Mesodermal cell (in vitro differentiated cells): ENCODE data around the gene PRR33.

Experiments used
- H3K27ac ChIP-seq: 2 replicates; pipeline ENCODE4 v1.7.0; 2013; ENCODE audit warnings: mild to moderate bottlenecking, low read depth, low read length, moderate library complexity; ENCODE audit not compliant: severe bottlenecking
- H3K36me3 ChIP-seq: 2 replicates; pipeline ENCODE4 v1.7.1; 2013; ENCODE audit warnings: mild to moderate bottlenecking, low read length, moderate library complexity; ENCODE audit not compliant: control insufficient read depth, insufficient read depth
- H3K4me1 ChIP-seq: one replicate; pipeline ENCODE4 v1.7.1; 2013; ENCODE audit warnings: mild to moderate bottlenecking, low read length; ENCODE audit not compliant: insufficient read depth, control insufficient read depth, poor library complexity, severe bottlenecking
- H3K4me3 ChIP-seq: 2 replicates; pipeline ENCODE4 v1.7.0; 2013; ENCODE audit warnings: low read length, control low read depth, mild to moderate bottlenecking; ENCODE audit not compliant: insufficient read depth, poor library complexity, severe bottlenecking; ENCODE audit errors: extremely low read depth
- H3K9me3 ChIP-seq: 2 replicates; pipeline ENCODE4 v1.7.1; 2013; ENCODE audit warnings: mild to moderate bottlenecking, low read length, moderate library complexity; ENCODE audit not compliant: control insufficient read depth
- WGBS, 2 experiments: methylation state at CpG; one replicate each; pipeline ENCODE4 v1.1.5; 2013; ENCODE audit warnings: missing lambda C conversion rate in 2 of 2; ENCODE audit not compliant: insufficient coverage in 2 of 2; 5-methylcytosine and 5-hydroxymethylcytosine counted together

PRR33 gene

DNA sequence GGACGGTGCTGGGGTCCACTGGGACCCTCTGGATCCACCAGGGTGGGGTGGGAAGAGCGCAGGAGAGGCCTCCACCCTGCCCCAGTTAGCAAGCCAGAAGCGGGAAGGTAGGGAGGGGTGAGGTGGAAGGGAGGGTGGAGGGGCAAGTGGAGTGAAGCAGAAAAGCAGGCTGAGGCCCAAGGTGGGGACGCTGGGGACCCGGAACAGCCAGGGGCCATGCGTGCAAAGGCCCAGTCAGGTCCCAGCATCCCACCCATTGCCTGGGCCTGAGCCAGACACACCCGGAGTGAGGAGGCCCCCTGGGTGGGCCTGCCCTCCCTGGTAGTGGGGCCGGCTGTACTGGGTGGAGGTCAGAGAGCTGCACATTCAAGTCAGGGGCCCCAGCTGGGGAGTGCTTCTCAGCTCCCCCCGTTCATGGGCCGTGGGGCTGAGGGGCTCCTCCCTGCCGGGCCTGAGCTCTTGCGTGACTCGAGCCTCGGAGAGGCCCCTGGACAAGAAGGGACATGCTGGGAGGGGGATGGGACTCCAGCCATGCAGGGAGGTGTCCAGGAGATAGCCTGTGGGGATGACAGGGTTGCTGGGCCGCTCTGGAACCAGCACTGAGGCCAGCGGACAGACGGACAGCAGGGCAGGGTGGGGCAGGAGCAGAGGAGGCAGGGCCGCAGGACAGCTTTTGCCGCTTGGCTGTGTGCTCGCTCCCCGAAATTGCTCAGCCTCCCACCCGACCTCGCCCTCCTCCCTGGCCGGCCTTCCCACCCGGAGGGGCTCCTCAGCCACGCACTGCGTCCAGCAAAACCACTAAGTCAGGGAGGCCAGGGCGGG, 35.5 kb upstream of the PRR33 start:
- H3K4me3 ChIP-seq: no peak overlapping the region
- WGBS, 2 experiments: 87 to 89% methylated on average over 24 to 26 of the region's 28 CpGs
- H3K4me1 ChIP-seq: peaks cover 19% of the 10 kb centered on the region
- H3K36me3 ChIP-seq: no peaks in the 10 kb centered on the region
- no peaks in the 10 kb centered on the region for H3K9me3 ChIP-seq
- no peak overlapping the region for H3K27ac ChIP-seq

DNA sequence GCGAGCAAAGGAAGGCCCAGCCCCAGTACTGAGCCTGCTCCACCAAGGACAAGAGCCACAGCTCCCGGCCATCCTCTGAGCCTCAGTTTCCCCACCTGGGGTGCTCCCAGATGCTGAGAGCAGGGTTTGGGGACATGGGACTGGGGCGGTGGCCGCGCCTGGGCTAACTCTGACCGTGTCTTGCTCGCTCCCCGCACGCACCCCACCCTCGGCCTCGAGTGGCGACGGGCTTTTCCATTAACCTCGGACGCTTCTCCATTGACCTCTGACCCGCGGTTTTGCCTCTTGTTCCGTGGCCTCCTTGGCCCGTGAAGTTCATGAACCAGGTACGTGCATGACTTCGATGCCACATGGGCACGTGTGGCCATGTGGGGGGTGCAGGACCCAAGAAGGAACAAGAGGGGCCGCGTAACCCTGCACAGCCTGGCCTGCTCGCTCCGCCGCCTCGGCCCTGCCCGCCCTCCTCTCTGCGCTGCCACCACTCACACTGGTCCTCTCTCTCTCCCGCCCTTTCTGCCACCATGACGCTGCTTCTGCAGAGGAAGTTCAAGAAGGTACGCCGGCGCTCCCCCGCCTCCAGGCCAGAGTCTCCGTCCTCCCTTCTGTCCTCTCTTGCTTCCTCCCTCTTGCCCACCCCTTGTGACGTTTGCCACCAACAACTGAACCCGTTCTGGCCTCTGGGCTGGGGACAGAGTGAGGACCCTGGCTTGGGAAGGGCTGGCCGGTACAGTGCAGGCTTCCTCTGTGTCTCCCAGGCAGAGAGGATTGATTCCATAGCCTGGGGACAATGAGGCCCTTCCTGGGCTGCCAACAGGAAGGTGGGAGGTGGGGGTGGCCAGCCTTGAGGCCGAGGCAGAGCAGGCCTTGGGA, 34.7 kb upstream of the PRR33 start:
- WGBS, 2 experiments: 96% methylated on average over 35 to 37 of the region's 41 CpGs
- Histone ChIP-seq H3K4me1 (peaks cover 21% of the 10 kb centered on the region), H3K27ac (no peak overlapping the region), H3K9me3 (no peaks in the 10 kb centered on the region), H3K4me3 (no peak overlapping the region), H3K36me3 (no peaks in the 10 kb centered on the region)

DNA sequence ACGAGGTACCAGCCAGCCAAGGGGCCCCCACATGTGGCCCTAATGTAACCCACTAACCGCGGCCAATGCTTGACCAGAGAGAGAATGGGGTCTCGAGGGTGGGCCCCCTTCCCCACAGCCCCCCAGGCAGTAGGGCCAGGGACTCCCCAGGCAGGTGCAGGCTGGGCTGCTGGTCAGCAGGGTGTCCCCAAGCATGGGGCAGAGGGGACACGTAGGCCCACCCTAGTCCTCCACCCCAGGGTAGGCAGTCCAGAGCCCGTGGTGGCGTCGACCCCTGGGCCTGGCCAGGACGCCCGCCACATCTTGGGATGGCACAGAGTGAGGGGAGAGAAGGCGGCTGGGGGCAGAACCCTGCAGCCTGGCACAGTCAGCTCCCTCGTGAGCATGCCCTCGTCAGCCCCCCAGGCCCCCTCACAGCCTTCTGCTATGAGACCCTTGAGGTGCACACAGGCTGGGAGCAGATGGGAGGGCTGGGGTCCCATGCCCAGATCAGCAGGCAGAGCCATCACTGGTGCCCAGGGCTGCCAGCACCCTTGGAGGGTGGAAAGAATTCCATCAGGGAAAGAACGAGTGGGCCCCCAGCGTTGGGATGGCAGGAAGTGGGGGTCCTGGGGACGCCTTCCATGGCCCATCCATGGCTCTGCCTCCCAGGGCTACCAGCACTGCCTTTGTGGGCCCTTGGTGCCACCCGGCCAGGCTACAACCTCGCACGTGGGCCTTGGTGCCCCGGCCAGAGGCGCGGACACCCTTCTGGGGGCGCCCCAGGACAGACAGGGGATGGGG, 33.9 kb upstream of the PRR33 start:
- no peaks in the 10 kb centered on the region for H3K9me3 ChIP-seq
- 94 to 97% methylated on average over 10 to 21 of the region's 23 CpGs for WGBS, 2 experiments
- no peak overlapping the region for H3K4me3 ChIP-seq
- no peaks in the 10 kb centered on the region for H3K36me3 ChIP-seq
- peaks cover 25% of the 10 kb centered on the region for H3K4me1 ChIP-seq
- H3K27ac ChIP-seq: no peak overlapping the region

DNA sequence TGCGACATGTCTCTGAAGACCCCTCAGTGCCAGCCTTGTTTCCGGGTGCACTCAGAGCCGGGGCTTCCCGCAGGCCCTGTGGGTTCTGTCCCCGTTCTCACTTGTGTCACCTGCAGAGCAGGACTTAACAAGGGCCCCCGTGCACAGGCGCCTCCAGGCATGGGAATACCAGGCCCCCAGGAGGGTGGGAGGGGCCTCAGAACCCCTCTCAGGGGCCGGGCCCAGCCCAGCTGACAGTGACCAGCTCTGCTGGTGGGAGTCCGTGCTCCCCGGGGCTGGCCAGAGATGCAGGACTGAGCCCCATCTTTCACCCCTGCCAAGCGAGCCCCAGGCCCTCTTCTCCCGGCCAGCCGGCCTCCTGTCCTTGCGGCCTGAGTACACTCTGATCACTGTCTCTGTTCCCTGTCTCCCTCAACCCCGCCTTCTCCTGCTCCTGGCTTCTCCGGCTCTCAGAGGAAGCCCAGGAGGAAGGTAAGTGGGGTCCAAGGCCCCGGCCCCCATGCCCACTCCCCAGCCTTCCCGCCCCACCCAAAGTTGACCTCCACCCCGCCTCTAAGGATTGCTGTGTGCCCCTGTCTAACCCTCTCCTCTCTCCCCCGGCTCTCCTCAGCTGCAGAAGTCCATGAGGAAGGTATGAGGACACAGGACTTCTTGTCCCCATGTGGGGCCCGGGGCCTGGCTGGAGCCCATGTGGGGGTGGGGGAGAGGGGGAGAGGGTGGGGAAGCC, 33.1 kb upstream of the PRR33 start:
- peaks cover 21% of the 10 kb centered on the region for H3K4me1 ChIP-seq
- H3K27ac ChIP-seq: no peak overlapping the region
- H3K9me3 ChIP-seq: no peaks in the 10 kb centered on the region
- 81 to 85% methylated on average over 16 to 17 of the region's 21 CpGs for WGBS, 2 experiments
- H3K36me3 ChIP-seq: no peaks in the 10 kb centered on the region
- no peak overlapping the region for H3K4me3 ChIP-seq

DNA sequence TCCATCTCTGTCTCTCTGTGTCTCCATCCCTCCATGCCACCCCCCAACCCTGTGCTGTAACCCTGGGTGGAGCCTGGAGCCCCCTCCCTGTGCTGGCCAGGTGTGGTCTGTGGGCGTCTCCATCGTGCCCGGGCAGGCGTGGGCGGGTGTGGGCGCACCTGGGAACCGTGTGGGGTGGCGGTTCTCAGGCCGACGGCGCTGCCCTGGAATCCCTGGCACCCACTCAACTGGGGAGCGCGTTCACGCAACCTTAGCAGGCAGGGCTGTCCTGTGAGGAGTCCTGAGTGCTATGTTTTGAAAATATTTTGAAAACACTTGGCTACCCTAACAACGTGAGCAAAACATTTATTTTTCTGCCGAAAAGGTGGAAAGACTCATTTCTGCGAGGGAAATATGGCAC, 32.5 kb upstream of the PRR33 start:
- Histone ChIP-seq H3K36me3 (no peaks in the 10 kb centered on the region), H3K4me3 (no peak overlapping the region), H3K4me1 (peaks cover 21% of the 10 kb centered on the region), H3K27ac (no peak overlapping the region), H3K9me3 (no peaks in the 10 kb centered on the region)
- 92 to 94% methylated on average over 17 of the region's 17 CpGs for whole genome bisulfite sequencing, 2 experiments

DNA sequence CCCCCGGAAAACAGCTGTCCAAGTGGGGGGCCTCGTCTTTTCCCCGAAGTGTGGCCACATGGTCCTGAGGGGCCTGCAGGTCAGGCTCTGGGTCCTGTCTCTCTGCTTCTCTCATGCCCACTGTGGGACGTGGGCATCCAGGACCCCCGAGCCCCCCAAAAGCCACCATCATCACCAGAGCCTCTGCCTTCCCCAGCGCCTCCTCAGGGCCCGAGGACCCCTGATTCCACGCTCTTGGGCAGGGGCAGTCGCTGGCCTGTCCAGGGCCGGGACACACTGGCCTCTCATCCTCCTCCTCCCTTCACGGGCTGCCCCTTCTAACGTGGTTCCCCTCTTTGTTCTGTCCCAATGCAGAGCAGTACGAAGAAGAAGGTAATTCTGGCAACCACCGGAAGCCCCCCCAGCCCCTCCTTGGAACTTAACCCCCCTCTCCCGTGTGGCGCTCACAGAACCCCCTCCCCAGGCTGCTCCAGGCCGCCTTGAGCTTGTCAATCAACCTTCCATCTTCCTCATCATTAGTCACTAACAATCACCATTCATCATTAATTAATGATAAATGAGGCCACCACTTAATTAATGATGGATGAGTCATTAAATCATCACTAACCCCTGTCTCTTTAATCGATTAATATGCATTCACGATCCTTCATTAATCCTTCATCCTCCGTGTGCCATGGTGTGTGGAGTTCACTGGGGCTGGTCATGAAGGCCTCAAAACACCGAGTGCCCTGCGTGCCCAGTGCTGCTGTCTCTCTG, 31.7 kb upstream of the PRR33 start:
- no peaks in the 10 kb centered on the region for H3K36me3 ChIP-seq
- WGBS, 2 experiments: 90 to 92% methylated on average over 16 to 18 of the region's 22 CpGs
- H3K9me3 ChIP-seq: no peaks in the 10 kb centered on the region
- H3K27ac ChIP-seq: no peak overlapping the region
- H3K4me3 ChIP-seq: no peak overlapping the region
- H3K4me1 ChIP-seq: peaks cover 18% of the 10 kb centered on the region

DNA sequence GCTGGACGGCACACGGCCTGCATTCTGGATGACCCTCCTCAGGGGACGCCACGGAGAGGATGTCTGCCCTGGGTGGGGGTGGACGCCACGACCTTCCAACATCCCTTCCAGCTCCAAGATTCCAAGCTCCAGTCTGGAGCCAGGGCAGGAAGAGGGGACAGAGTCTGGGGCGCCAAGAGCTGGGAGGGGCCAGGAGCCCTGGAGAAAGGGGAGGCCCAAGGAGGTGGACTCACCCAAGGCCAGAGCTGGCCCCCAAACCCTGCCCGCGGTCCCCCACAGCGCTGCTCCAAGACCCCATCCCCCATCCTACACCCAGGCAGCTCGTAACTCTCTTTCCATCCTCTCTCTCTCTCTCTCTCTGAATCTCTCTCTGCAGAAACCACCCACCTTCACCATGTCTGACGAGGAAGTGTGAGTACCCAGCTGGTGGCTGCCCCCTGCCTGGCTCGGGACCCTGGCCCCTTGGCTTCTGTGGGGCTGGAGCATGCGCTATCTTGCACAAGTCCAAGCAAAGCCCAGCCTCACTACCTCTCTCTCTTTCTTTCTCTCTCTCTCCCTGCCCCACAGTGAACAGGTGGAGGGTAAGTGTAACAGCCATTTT, 30.9 kb upstream of the PRR33 start:
- WGBS, 2 experiments: 84 to 85% methylated on average over 7 to 10 of the region's 14 CpGs
- H3K36me3 ChIP-seq: no peaks in the 10 kb centered on the region
- H3K9me3 ChIP-seq: no peaks in the 10 kb centered on the region
- H3K27ac ChIP-seq: no peak overlapping the region
- no peak overlapping the region for H3K4me3 ChIP-seq
- H3K4me1 ChIP-seq: peaks cover 13% of the 10 kb centered on the region

DNA sequence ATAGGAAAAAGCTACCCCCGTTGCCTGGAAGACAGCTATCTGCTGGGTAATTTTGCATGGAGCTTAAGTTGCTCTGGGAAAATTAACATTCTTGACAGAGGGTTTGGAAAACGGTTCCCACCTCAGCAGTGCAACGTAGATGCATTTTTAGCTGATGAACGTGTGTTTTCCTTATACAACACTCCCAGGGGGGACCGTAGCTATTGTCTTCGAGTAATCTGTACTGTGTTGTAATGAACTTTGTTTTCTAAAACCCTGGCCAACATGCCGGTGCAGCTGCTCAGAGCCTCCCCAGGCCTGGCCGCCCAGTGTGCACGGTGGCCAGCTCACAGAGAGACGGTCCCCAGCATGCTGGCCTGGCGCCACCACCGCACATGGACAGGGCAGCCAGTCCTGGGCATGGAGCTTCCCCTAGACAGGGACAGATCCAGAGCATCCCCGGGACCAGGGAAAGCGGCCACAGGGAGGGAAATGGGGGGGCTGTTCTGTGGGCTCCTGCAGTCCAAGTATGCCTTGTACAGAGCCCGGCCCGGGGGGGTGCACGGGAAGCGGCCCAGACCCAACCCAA, 30.0 kb upstream of the PRR33 start:
- WGBS, 2 experiments: 86 to 87% methylated on average over 16 to 18 of the region's 18 CpGs
- Histone ChIP-seq H3K4me3 (no peak overlapping the region), H3K27ac (no peak overlapping the region), H3K36me3 (no peaks in the 10 kb centered on the region), H3K4me1 (peaks cover 7% of the 10 kb centered on the region), H3K9me3 (no peaks in the 10 kb centered on the region)

DNA sequence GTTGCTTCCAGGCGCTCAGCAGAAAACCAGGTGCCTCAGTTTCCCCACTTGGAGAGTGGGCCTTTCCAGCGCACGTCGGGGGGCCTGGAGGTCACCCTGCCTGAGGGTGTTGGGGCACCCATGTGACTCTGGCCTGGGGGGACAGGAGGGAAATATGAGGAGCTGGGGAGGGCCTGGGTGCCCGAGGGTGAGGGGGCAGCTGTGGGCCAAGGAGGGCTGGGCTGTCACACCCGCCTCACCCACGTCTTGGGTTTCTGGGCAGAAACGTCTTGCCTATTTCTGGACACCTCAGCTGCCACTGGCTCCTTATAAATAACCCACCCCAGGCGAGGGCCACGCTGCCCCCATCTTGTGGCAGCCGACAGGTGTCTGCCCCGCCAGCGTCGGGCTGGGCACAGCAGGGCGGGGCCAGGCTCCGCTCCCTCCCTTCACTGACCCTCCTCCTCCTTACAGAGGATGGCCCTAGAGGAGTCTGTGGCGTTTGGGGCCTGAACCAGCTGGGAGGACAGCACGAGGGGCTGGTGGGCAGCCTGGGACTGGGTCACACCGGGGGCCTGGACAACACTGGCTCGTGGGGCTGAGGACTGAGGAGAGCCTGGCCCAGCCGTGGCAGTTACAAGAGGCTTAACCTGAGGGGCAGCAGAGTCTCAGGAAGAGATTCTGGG, 29.3 kb upstream of the PRR33 start:
- no peaks in the 10 kb centered on the region for H3K36me3 ChIP-seq
- 84 to 86% methylated on average over 15 to 19 of the region's 21 CpGs for WGBS, 2 experiments
- no peak overlapping the region for H3K27ac ChIP-seq
- no peaks in the 10 kb centered on the region for H3K9me3 ChIP-seq
- peaks cover 5% of the 10 kb centered on the region for H3K4me1 ChIP-seq
- no peak overlapping the region for H3K4me3 ChIP-seq
